Osteocyte (in vitro differentiated cells): ENCODE data around the gene UGT3A1. TPM values are rescaled to one million over a fixed set of nuclear protein-coding genes. Genes with fewer than 3 reads are reported as not detected.
"Not testable (repeated sequence)": the region's sequence is repeated elsewhere in the genome, so short reads cannot be mapped to it uniquely, and the experiment has no call there.

Experiments used
- DNase-seq: peaks from one replicate; pipeline ENCODE4 v3.0.0; 2021; ENCODE audit warnings: mixed read lengths; ENCODE audit not compliant: unreplicated experiment; ENCODE audit errors: extremely low spot score
- H3K27ac Mint-ChIP-seq: one replicate; pipeline ENCODE4 v1.8.0; 2021; ENCODE audit warnings: mild to moderate bottlenecking, mixed read lengths; ENCODE audit not compliant: unreplicated experiment
- H3K27me3 Mint-ChIP-seq: one replicate; pipeline ENCODE4 v1.8.0; 2021; ENCODE audit warnings: mixed read lengths; ENCODE audit not compliant: unreplicated experiment
- H3K36me3 Mint-ChIP-seq: one replicate; pipeline ENCODE4 v1.8.0; 2021; ENCODE audit warnings: mixed read lengths; ENCODE audit not compliant: unreplicated experiment
- H3K4me1 Mint-ChIP-seq: one replicate; pipeline ENCODE4 v1.8.0; 2021; ENCODE audit warnings: mixed read lengths; ENCODE audit not compliant: unreplicated experiment
- H3K4me3 Mint-ChIP-seq: one replicate; pipeline ENCODE4 v1.8.0; 2021; ENCODE audit warnings: mild to moderate bottlenecking, moderate library complexity, mixed read lengths; ENCODE audit not compliant: unreplicated experiment
- H3K9me3 Mint-ChIP-seq: one replicate; pipeline ENCODE4 v1.8.0; 2021; ENCODE audit warnings: mixed read lengths; ENCODE audit not compliant: unreplicated experiment
- CTCF ChIP-seq: fragments of 200-600 bp; sonication (generic); IDR thresholded peaks from 2 replicates; pipeline ENCODE4 v1.5.0; 2021; ENCODE audit warnings: antibody characterized with exemption, mild to moderate bottlenecking, moderate library complexity
- total RNA-seq: library from RNA; stranded (reverse); gene quantifications from 2 replicates; pipeline ENCODE4 v1.2.1, GENCODE V29; 2021

UGT3A1 gene
- total RNA-seq, 1 donor from 2014 or later, result not detected

- H3K4me3 Mint-ChIP-seq, result no peak overlapping the region
- no peak for TF ChIP-seq CTCF
- no peaks in the 10 kb centered on the region for H3K9me3 Mint-ChIP-seq
- H3K4me1 Mint-ChIP-seq, result no peaks in the 10 kb centered on the region
- no peak overlapping the region for H3K27ac Mint-ChIP-seq
- H3K27me3 Mint-ChIP-seq, result peaks cover 10% of the 10 kb centered on the region
- no peak for DNase-seq
- no peaks in the 10 kb centered on the region for H3K36me3 Mint-ChIP-seq
Observed at GRCh38 chr5:35996076-35996475, 4.9 kb upstream of the UGT3A1 start.

- no peaks in the 10 kb centered on the region for H3K9me3 Mint-ChIP-seq
- H3K4me3 Mint-ChIP-seq, result no peak overlapping the region
- H3K27ac Mint-ChIP-seq, result no peak overlapping the region
- H3K4me1 Mint-ChIP-seq, result no peaks in the 10 kb centered on the region
- no peaks in the 10 kb centered on the region for H3K36me3 Mint-ChIP-seq
- peaks cover 22% of the 10 kb centered on the region for H3K27me3 Mint-ChIP-seq
- TF ChIP-seq CTCF, result no peak
- DNase-seq, result no peak
Observed at GRCh38 chr5:35990520-35990919, 670 bp downstream of the UGT3A1 start.

- Mint-ChIP-seq H3K36me3 (no peaks in the 10 kb centered on the region), H3K27me3 (peaks cover 23% of the 10 kb centered on the region), H3K4me3 (no peak overlapping the region), H3K27ac (no peak overlapping the region), H3K9me3 (no peaks in the 10 kb centered on the region), H3K4me1 (no peaks in the 10 kb centered on the region)
- DNase-seq, result no peak
- TF ChIP-seq CTCF, result no peak
Observed at GRCh38 chr5:35988529-35988928, 2.7 kb downstream of the UGT3A1 start.

DNA sequence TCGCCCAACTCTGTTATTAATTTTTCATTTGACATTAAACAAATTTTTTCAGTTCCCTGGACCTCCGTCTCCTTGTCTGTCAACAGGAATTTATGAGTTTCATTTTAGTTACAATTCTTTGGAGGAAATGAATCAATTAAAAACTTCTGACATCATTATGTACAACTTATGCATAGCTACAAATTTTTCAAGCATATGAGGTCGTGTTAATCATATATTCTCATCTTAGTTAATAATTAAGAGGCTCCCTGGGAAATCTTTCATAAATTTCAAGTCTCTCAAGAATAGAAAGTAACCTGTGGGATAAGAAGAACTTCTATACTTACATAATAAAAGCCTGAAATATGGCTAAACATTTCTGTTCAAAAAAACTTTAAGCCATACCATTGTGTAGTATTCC is 3.4 kb downstream of the UGT3A1 start:
- no peak for DNase-seq
- no peak overlapping the region for H3K4me3 Mint-ChIP-seq
- TF ChIP-seq CTCF, result no peak
- no peak overlapping the region for H3K27ac Mint-ChIP-seq
- H3K36me3 Mint-ChIP-seq, result no peaks in the 10 kb centered on the region
- H3K9me3 Mint-ChIP-seq, result no peaks in the 10 kb centered on the region
- H3K27me3 Mint-ChIP-seq, result peaks cover 22% of the 10 kb centered on the region
- H3K4me1 Mint-ChIP-seq, result no peaks in the 10 kb centered on the region

DNA sequence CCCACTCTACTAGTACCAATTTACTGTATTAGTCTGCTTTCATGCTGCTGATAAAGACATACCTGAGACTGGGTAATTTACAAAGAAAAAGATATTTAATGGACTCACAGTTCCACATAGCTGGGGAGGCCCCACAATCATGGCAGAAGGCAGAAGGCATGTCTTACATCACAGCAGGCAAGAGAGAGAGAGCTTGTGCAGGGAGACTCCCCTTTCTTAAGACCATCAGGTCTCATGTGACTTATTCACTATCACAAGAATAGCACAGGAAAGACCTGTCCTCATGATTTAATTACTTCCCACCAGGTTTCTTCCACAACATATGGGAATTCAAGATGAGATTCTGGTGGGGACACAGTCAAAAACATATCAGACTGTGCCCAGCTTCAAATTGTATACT is 11.5 kb downstream of the UGT3A1 start:
- TF ChIP-seq CTCF, result no peak
- Mint-ChIP-seq H3K36me3 (no peaks in the 10 kb centered on the region), H3K27ac (no peak overlapping the region), H3K4me1 (no peaks in the 10 kb centered on the region), H3K9me3 (no peaks in the 10 kb centered on the region), H3K4me3 (no peak overlapping the region), H3K27me3 (peaks cover 2% of the 10 kb centered on the region)
- DNase-seq, result no peak

DNA sequence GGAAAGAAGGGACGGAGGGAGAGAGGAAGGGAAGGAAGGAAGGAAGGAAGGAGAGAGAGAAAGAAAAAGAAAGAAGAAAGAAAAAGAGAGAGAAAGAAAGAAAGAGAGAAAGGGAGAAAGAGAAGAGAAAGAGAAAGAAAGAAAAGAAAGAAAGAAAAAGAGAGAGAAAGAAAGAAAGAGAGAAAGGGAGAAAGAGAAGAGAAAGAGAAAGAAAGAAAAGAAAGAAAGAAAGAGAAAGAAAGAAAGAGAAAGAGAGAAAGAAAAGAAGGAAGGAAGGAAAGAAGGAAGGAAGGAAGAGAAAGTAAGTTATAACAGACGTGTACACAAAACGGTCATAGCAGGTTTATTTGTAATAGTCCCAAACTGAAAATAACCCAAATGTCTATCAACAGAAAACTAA is 14.3 kb downstream of the UGT3A1 start:
- not testable (repeated sequence) for H3K36me3 Mint-ChIP-seq, H3K4me1 Mint-ChIP-seq, H3K9me3 Mint-ChIP-seq, H3K27me3 Mint-ChIP-seq, H3K27ac Mint-ChIP-seq, DNase-seq, H3K4me3 Mint-ChIP-seq
